Colonic mucosa (tissue), 4 donors: Measurements from ENCODE around the gene SLC9A6. TPM values are rescaled to one million over a fixed set of nuclear protein-coding genes. Genes with fewer than 3 reads are reported as not detected.
A peak's percentile ranks its signal among the peaks of the same experiment; 100 is the strongest.

Experiments
- DNase-seq: peaks from one replicate; pipeline ENCODE4 v3.0.0-alpha.2; 2020
- H3K27ac ChIP-seq: fragments of 200-600 bp; one replicate; pipeline ENCODE4 v1.8.0; 2021
- H3K27me3 ChIP-seq: fragments of 200-600 bp; one replicate; pipeline ENCODE4 v1.8.0; 2021
- H3K36me3 ChIP-seq: fragments of 200-600 bp; one replicate; pipeline ENCODE4 v1.8.0; 2021
- H3K4me1 ChIP-seq: fragments of 200-600 bp; one replicate; pipeline ENCODE4 v1.8.0; 2021; ENCODE audit warnings: mild to moderate bottlenecking
- H3K4me3 ChIP-seq: fragments of 200-600 bp; one replicate; pipeline ENCODE4 v1.8.0; 2021
- H3K9ac ChIP-seq, 2 donors: one replicate each; pipeline ENCODE4 v1.7.0; 2013; ENCODE audit warnings: control low read depth in 2 of 2, low read depth in 2 of 2, low read length in 2 of 2
- H3K9me3 ChIP-seq: fragments of 200-600 bp; one replicate; pipeline ENCODE4 v1.8.0; 2021
- intact Hi-C: fragments of 100-400 bp; cut with DNase I; formaldehyde crosslinking; loops from one replicate; pipeline ENCODE4 v1.14.1; 2022
- total RNA-seq, 2 donors: library from RNA; stranded (reverse); fragmentation: NEBNext Ultra II Directional in 1 of 2; extraction: Animal tissue kit (Norgen Biotek cat#: 25700) in 1 of 2; gene quantifications; one replicate each; pipeline ENCODE4 v1.2.1, GENCODE V29; 2021
- TF ChIP-seq, protein P1 (sequence below): fragments of 200-600 bp; IDR thresholded peaks from one replicate; pipeline ENCODE4 v1.8.0; 2022; ENCODE audit warnings: antibody characterized with exemption, mild to moderate bottlenecking
- donor health status: healthy.
- donor health status: DM: no; HTN: no; CAD: no.
- donor health status: DM: no; HTN: no; CAD: no.

Gene SLC9A6
- total RNA-seq, 2 donors from 2014 or later, result 12.7 to 16.6 TPM

GRCh38 chrX:136059350-136059749, 74.1 kb downstream of the SLC9A6 start:
- TF ChIP-seq, protein P1, sequence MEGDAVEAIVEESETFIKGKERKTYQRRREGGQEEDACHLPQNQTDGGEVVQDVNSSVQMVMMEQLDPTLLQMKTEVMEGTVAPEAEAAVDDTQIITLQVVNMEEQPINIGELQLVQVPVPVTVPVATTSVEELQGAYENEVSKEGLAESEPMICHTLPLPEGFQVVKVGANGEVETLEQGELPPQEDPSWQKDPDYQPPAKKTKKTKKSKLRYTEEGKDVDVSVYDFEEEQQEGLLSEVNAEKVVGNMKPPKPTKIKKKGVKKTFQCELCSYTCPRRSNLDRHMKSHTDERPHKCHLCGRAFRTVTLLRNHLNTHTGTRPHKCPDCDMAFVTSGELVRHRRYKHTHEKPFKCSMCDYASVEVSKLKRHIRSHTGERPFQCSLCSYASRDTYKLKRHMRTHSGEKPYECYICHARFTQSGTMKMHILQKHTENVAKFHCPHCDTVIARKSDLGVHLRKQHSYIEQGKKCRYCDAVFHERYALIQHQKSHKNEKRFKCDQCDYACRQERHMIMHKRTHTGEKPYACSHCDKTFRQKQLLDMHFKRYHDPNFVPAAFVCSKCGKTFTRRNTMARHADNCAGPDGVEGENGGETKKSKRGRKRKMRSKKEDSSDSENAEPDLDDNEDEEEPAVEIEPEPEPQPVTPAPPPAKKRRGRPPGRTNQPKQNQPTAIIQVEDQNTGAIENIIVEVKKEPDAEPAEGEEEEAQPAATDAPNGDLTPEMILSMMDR, result no peak
- H3K4me3 ChIP-seq, result no peak overlapping the region
- no peaks in the 10 kb centered on the region for H3K9me3 ChIP-seq
- H3K4me1 ChIP-seq, result no peaks in the 10 kb centered on the region
- intact Hi-C loops, result no loop called here
- no peaks in the 10 kb centered on the region for H3K27me3 ChIP-seq
- H3K9ac ChIP-seq, result no peak overlapping the region
- no peak for DNase-seq
- H3K27ac ChIP-seq, result no peak overlapping the region
- no peaks in the 10 kb centered on the region for H3K36me3 ChIP-seq

DNA sequence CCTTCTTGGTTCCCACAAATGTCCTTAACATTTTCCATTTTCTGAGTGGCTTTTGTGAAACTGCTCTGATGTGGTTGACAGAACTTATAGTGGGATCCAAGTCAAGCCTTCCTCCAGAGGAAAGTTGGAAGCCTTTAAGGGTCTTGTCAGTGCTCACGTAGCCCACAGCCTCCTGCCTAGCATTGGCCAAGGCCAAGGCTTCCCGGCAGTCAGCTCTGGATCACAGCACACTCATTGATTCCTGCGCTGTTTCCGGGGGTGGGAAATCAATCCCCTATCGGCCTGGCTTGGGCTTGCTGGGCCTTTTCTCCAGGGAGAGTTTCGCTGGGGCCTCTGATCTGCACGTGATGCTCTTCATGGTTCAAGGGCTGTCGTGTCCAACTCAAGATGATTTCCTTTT, 76.1 kb downstream of the SLC9A6 start:
- Histone ChIP-seq H3K27ac (no peak overlapping the region), H3K9ac (no peak overlapping the region), H3K36me3 (no peaks in the 10 kb centered on the region), H3K27me3 (no peaks in the 10 kb centered on the region), H3K4me1 (no peaks in the 10 kb centered on the region), H3K9me3 (no peaks in the 10 kb centered on the region), H3K4me3 (no peak overlapping the region)
- intact Hi-C loops, result no loop called here
- DNase-seq, result no peak
- TF ChIP-seq, protein P1, result no peak

GRCh38 chrX:136061696-136062095, 76.5 kb downstream of the SLC9A6 start:
- Histone ChIP-seq H3K9me3 (no peaks in the 10 kb centered on the region), H3K4me1 (no peaks in the 10 kb centered on the region), H3K9ac (no peak overlapping the region), H3K4me3 (no peak overlapping the region), H3K36me3 (no peaks in the 10 kb centered on the region), H3K27ac (no peak overlapping the region), H3K27me3 (no peaks in the 10 kb centered on the region)
- TF ChIP-seq, protein P1, result no peak
- intact Hi-C loops, result no loop called here
- DNase-seq, result no peak

GRCh38 chrX:136063340-136064079, 78.3 kb downstream of the SLC9A6 start:
- H3K27me3 ChIP-seq, result no peaks in the 10 kb centered on the region
- no peaks in the 10 kb centered on the region for H3K4me1 ChIP-seq
- H3K4me3 ChIP-seq, result no peak overlapping the region
- DNase-seq, result no peak
- no peaks in the 10 kb centered on the region for H3K9me3 ChIP-seq
- intact Hi-C loops, result no loop called here
- TF ChIP-seq, protein P1, result no peak
- peak overlapping the region; percentile 16 for H3K27ac ChIP-seq
- no peak overlapping the region for H3K9ac ChIP-seq
- no peaks in the 10 kb centered on the region for H3K36me3 ChIP-seq

DNA sequence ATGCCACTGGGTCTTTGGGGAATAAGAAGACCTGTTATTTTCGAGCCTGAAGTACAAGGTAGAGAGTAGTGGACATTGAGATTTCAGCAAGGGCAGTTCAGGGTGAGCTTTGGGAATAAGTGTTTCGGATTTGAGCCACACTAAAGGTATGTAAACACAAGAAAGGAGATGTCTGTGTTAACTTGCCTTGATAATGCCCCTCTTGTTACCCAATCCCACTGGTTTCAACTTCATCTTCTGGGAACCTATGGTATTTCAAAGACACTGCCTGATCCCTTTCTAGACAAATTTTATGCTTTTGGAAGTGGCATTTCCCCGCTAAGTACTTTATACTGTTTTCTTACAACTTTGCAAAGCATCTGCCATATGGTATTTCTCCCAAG, 79.4 kb downstream of the SLC9A6 start:
- H3K27ac ChIP-seq, result peak overlapping the region; percentile 22
- no peak for DNase-seq
- H3K9me3 ChIP-seq, result no peaks in the 10 kb centered on the region
- H3K4me1 ChIP-seq, result no peaks in the 10 kb centered on the region
- H3K27me3 ChIP-seq, result no peaks in the 10 kb centered on the region
- TF ChIP-seq, protein P1, result no peak
- no peaks in the 10 kb centered on the region for H3K36me3 ChIP-seq
- H3K9ac ChIP-seq, result no peak overlapping the region
- no peak overlapping the region for H3K4me3 ChIP-seq
- intact Hi-C loops, result no loop called here
